ENCODE results near the gene RAI1.

The RAI1 gene

DNA sequence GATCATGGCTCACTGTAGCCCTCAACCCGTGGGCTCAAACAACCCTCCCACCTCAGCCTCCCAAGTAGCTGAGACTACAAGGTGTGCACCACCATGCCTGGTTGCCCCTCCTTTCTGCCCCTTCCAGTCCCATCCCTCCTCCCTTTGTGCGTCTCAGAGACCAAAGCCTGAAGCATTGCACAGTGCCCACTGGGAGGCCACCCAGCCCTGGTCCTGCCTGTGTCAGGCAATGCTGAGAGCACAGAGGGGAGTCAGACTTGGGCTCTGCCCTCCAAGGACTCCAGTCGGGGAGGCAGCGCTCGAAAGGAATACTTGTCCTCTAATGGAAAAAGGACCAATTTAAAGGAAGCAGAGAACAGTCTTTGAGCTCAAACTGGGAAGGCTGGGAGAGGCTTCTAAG lies 20.4 kb downstream of the RAI1 start:
- no peak for DNase-seq

DNA sequence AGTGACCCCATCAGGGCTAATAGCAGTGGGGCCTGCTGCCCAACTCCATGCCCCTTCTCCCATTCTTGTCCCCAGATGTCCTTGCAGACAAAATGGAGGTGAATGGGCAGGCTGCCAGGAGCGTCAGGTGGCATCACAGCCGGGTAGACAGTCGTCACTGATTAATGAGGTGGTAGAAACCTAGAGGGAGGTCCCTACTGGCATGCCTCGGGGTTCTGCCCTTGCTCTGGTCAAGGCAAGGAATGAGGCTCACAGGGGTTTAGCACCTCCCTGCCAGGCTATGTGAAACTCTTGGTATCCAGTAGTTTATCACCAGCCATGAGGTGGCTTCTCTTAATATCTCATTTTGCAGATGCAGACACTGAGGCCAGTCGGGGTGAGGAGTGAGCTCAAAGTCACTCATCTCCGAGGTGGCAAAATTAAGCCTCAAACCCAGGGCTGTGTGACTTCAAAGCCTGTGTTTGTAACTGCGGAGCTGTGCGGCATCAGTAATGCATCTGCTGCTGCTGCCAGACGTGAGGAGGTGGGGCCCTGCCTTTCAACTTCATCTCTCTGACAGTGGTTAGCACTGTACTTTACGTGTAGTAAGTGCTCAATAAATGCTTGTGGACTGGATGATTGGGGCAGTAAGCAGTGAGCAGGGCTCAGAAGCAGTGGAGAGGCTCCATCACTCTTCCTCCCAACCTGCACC lies 21.3 kb downstream of the RAI1 start:
- no peak for DNase-seq

DNA sequence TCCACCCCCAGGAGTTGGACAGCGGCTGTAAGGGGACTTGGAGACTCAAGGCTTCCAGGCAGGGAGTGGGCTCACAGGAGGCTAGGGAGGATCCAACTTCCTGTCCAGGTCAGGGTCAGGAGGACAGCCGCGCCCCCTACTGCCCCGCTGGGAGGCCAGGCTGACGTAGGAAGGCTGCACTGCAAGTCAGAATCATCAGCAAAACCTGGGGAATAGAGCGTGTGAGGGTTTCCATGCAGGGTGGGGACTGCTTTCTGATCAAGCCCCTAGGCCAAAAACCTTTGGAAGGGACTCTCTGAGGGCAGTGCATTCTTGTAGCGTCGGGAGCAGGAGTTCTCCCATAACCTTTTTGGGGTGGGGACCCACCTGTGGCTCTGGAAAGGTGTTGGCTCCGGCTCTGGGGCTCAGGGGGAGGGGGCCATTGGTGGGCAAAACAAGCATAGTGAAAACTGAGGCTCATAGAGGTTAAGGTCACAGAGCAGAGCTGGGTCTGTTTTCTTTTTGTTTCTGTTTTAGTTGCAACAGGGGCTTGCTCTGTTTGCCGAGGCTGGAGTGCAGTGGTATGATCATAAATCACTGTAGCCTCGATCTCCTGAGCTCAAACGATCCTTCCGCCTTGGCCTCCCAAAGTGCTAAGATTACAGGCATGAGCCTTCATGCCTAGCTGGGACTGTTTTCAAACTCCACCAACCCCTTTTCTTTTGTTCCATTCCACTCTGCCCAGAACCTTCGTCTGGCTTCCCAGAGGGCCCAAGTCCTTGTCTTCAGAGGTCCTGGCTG lies 22.1 kb downstream of the RAI1 start:
- DNase-seq: no peak

- DNase-seq: no peak
Measured at GRCh38 chr17:17704931-17705330, 23.7 kb downstream of the RAI1 start.

GRCh38 chr17:17706140-17707060 lies 25.1 kb downstream of the RAI1 start:
- no peak for DNase-seq

DNA sequence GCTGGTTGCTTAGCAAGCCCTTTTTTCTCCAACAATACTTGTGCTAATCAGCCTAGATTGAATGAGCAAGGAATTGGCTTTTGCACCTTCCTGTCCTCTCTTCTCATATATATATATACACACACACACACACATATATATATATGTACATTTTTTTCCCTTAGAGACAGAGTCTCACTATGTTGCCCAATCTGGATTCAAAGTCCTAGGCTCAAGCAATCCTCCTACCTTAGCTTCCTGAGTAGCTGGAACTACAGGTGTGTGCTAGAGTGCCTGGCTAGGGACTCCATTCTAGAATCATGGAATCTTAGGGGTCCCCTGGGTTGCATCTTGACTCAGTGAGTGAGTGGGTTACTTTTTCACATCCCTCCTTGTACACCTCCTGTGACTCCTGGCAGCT lies 27.0 kb downstream of the RAI1 start:
- no peak for DNase-seq

GRCh38 chr17:17708816-17709215 lies 27.6 kb downstream of the RAI1 start:
- no peak for DNase-seq

DNA sequence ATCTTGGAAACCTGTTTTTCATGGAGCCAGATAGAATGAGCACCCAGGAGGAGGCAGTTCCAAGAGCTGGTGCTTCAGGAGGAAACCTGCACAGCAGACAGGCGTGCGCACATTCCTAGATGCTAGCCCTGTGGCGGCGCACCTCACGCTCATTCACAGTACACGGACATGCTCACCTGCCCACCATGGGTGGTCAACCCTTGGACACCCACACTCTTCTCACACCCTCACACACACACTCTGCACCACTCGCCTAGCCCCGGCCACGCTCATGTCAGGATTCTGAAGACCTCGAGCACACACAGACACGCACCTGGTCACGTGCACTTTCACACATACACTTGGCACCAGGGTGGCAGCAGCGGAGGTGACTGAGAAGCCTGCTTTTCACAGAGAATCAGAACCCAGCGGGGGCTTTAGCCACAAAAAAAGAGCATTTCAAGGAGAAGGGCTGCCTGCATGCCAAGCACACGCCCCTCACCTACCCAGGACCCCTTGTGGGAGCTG lies 28.6 kb downstream of the RAI1 start:
- no peak for DNase-seq

DNA sequence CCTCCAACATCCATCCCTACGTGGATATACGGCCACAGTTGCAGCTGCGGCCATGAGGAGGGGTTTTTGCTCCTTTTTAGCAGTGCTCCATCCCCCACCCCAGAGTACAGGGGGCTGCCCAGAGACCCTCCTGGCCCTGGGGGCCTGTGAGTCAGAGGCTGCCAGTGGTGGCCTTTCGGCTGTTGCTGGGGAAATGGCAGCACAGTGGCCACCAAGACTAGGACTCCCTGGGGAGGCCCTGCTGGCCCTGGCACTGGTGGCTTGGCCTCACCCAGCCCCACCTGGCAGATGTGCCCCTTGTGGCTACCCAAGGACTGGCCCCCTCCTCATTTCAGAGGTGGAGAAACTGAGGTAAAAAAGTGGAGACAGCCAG lies 29.1 kb downstream of the RAI1 start:
- DNase-seq: no peak

DNA sequence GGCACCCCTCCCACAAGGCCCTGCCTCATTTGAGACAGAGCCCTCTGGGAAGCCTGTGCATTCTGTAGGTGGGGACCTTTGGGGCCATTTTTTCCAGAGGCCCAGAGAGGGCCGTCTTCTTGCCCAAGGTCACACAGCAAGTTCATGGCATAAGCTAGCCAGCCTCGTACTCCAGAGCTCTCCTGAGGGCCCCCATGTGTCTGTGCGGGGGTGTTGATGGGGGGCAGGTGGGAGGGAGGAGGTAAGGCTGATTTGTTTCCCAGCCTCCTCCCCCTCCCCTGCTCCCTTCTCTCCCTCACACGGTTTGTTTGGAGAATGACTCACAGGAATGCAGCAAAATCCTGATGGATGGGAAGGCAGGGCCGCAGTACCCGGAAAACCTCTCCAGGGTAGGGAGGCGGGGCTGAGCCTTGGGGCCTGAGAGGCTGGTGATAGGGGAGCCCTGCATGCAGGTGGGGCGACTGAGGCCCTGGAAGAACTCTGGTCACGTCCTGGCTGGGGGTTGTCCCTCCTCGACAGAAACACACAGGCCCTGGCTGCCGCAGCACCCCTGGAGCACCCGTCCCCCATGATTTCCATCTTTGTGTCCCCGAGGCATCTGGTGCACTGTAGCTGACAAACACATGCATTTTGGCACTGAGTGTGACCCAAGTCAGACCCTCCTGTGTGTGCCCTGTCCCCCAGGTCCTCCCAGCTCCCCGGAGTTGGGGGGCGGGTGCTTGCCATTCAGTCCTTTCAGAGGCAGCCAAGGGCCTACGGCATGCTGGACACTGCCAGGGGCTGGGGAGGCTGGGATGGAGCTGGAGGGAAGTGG lies 29.7 kb downstream of the RAI1 start:
- DNase-seq: no peak

DNA sequence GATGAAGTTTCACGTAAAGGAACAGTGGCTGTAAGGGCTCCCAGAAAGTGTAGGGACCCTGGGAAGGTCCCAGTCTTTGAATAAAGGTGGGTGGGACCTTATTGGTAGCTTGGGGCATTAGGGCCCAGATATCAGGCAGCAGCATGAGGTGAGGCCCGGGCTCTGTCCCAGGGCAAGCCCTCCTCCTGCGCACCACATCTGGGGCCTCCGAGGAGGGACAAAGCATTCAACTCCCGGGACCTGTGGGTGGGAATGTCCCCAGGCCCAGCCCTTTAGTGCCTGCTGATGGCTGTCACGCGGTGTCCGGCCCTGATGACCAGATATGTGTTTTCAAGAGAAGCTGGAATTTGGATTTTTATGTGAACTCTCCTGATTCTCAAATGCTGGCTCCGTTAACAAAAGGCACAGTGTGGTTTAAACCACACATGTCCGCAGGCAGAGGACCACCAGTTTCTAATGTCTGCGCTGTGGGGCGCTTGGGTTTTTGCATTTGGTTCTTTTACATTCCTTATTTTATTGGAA lies 30.4 kb downstream of the RAI1 start:
- no peak for DNase-seq

- DNase-seq: no peak
Measured at GRCh38 chr17:17712268-17712924, 31.1 kb downstream of the RAI1 start.

DNA sequence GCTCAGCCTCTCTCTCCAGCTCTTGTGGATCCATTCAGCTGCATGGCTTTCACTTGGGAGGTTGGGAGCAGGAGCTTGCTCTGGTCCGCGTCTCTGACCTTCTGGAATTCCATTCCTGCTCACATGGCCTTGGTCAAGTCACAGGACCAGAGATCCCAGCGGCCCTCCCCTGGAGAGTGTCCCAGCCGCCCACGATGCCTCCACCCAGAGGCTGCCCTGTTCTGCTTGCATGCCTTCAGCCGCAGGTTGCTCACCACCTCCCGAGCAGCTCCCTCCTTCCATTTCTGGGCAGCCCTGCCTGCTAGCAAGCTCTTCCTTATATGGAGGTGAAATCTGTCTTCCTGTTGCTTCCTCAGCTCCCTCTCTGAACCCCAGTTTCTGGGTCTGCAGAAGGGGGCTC lies 32.6 kb downstream of the RAI1 start:
- DNase-seq: no peak

- DNase-seq: no peak
Measured at GRCh38 chr17:17714261-17714866, 33.1 kb downstream of the RAI1 start.

GRCh38 chr17:17714879-17715278 lies 33.6 kb downstream of the RAI1 start:
- DNase-seq: no peak

DNA sequence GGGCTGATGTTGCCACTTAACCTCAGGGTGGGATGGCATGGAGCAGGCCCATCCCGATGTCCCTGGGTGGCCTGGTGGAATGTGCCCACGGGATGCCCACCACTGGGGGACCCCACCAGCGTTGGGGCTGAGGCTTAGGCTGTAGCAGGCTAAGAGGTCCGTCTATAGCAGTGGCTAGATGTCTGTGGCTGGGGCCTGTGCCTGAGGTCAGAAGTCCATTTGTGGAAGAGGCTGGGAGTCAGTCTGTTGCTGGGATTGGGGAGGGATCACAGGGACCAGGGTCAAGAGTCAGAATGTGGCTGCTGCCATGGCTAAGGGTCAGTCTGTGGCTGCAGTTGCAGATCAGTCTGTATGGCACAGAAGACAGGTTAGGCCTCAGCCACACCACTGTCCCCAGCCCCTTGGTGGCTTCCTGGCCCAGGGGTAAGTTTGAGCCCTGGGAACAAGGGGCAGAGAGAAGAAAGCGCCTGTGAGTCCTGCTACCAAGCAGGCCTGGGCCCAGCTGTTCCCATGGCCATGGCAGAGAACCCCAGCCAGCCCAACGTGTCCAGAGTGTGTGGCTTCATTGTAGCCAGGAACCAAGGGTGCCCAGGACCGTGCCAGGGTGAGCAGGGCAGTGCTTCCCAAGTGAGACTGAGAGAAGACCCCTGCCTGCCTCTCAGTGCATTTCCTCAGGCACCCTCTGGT lies 35.7 kb downstream of the RAI1 start:
- DNase-seq: no peak

DNA sequence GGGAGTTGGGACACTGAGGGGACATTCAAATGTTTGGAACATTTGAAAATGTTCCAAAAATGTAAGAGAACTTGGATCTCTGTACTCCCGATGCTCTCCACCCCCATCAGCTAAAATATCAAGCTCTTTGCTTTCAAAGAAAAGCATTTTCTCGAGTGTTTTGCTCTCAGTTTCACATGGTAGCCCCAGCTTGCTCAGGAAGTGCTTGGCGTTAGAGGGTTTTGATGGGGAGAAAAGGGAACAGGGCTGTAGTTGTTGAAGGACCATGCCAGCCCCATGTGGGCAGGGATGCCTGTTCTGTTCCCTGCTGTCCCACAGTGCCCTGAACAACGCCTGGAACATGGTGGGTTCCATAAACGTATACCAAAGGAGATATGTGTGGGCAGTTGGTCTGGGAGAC lies 37.0 kb downstream of the RAI1 start:
- no peak for DNase-seq

DNA sequence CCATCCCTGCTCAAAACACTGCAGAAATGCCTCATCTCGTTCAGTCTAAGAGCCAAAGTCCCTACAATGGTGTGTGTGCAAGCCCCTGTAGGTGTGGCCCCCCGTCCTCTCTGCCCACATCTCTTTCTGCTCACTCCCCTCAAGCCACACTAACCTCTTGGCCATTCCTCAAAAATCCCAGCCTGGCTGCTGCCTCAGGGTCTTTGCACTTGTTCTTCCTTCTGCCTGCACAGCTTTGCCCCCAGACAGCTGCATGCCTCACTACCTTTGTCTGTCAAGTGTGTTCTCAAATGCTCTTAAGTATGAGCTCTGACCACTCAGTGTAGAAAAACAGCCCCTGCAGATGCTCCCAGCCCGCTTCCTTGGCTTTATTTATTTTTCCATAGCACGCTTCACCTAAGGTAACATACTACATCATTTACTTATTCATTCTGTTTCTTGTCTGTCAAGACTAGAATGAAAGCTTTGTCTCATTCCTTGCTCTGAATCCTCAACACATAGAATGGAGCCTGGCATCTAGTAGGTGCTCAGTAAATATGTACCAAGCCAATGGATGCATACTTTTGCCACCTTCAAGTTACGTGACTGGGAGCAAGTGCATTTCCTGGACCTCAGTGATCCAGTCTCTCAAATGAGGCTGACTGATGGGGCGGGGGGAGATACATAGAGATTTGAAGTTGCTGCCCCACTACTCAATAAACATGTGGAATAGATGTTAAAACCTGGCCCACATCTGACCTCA lies 38.1 kb downstream of the RAI1 start:
- DNase-seq: no peak

DNA sequence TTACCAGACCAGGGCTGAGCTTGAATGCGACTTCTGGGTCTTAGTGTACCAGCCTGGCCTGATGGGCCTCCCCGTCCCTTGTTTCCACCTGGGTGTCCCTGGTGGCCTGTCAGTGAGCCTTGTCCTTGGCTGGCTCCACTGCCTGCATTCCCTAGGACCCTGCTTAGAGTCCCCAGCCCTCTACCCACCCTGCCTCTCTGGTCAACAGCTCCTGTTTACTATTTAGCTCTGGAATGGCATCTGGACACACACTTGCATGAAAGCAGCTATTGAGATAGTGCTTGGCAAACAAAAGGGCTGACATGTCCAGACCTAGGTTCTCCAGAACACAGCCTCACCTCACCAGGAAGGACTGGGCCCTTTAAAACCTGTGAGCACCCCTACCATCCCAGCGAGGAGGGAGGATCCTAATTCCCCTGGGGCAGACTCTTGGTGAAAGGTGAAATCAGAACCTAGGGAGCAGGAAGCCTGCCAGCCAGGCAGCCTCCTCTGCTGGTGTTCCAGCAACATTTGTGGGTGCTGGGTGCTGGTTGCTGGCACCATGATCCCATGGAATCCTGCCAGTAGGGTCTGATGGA lies 38.8 kb downstream of the RAI1 start:
- DNase-seq: no peak
